SW 1271 (cell line): ENCODE results near the gene RANBP10.

Experiments used
- DNase-seq, 2 experiments: peaks; one replicate each; lab custom pipeline; 2025; lab: John Stamatoyannopoulos, UW

Gene RANBP10

DNA sequence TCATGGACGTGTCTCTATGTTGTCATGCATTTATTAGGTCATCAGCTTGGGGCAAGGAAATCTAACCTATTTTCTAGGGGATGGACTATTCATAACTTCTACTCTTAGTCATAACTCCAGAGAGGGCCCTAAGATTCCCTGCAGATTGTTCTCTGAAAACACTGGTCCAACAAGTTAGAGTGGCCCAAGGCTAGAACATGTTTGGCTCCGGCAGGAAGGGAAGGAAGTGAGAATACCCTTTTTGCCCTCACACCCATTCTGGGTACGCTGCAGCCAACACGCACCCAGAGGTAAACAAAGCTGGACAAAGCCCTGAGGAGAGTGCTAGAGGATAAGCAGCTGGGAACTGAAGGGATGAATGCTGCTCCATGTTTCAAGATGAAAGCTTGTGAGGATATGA is 129.8 kb downstream of the RANBP10 start:
- no peak for DNase-seq

DNA sequence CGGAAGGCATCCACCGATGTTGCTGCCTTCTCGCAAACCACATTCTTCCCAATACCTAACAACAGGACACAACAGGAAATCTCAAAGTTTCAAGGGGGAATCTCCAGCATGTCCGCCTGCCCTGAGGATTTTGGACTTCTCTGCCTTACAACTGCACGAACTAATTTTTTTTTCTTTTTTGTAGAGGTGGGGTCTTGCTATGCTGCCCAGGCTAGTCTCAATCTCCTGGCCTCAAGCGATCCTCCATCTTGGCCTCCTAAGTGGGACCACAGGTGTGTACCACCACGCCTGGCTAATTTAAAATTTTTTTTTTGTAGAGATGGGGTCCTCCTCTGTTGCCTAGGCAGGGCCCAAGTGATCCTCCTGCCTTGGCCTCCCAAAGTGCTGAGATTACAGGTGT is 130.4 kb downstream of the RANBP10 start:
- DNase-seq: no peak

DNA sequence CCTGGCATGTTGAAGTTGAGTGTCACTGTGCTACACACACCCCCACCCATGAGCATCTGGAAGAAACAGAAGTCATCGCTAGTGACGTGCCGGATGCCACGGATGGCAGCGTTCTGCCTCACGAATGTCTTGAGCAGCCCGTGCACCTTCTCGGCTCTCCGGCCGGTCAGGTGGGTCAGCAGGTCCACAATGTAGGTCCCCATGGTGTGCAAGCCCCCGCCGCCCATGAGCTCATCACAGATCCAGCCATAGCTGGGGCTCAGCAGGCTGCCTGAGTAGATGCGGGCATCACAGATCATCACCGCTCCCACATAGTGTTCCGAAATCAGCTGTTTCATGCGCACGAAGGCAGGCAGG is 130.8 kb downstream of the RANBP10 start:
- DNase-seq: no peak

DNA sequence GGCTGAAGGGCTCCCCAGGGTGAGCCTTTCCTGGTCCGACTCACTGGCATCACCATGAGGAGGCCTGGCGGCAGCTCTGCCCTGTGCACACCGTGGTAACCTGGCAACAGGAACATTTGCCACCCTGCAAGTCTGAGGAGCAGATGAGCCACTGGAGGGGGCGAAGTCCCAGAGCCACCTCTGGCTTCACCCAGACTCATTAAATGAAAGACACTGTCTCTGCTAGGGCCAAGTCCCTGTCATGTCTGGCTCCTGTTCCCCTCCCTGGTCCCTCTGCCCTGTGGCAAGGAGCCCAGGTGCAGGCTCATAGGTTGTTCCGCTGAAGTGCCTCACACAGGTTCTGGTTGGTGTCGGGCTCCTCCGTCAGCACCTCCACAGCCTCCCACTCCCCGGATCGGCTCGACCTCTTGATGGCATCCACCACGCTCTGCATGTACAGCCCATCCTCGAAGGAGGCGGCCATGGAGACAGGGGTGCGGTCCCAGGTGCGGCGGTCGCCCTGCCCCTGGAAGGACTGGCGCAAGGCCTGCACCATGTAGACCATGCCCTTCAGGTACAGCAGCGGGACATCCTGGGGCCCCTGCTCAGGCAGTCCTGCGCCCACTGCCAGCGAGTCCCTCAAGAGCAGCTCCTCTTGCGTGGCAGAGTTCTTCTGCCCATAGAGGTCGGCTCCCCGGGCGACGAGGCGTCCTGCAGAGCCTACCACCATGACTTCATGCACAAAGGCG is 131.3 kb downstream of the RANBP10 start:
- no peak for DNase-seq

DNA sequence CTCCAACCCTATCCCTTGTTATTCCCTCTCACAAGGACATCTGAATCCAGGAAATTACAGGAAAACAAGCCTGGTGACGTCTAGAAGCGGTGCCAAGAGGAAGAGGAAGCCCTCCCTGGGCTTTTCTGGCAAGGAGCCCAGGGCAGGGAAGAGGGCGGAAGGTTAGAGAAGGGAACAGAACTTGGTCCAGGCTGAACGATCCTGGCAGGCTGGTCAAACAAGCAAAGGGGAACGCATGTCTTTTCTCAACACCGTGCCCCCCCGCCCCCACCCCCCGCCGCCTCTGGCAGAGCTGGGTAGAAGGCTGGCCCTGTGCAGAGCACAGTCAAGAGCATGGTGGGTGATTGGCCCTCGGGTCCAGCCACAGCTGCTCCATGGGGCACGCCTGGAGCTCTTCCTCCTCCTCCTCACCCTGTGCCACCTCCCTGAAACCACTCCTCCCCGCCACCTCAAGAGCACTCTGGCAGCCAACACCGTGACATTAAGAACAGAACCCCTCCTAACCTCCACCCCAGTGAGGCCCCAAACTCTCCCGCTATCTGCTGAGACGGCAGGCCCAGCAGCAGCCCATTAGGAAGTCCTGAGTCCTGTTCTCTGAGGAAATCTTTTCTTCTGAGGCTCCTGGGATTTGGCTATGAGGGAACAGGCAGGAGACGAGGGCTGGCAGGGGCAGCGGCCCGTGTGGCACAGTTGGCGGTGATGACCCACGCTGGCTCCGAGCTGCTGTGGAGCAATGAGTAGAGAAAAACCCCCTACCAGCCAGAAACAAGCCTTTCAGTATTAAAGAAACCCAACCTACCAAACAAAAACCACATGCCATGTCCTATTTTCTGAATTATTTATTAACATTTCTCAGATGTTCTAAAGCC is 132.4 kb downstream of the RANBP10 start:
- DNase-seq: no peak
